CD4-positive, alpha-beta memory T cell (primary cell): Measurements from ENCODE around the gene GPR78. TPM values are rescaled to one million over a fixed set of nuclear protein-coding genes. Genes with fewer than 3 reads are reported as not detected.

Experiments used
- CTCF ChIA-PET: fragments of 350-600 bp; sonication (Branson Sonifier 250); formaldehyde crosslinking; loops from one replicate; lab custom pipeline; 2021; ENCODE audit warnings: inconsistent platforms; ENCODE audit not compliant: partially characterized antibody; lab: Charles Lee
- POLR2A ChIA-PET: fragments of 350-600 bp; sonication (Branson Sonifier 250); formaldehyde crosslinking; loops from one replicate; lab custom pipeline; 2021; ENCODE audit not compliant: partially characterized antibody; lab: Charles Lee
- DNase-seq, 5 donors: peaks; one replicate each; pipeline versions ENCODE4 v3.0.0 to v3.0.0-alpha.2; 2020 to 2022; ENCODE audit warnings: mixed read lengths in 1 of 5
- H3K27ac ChIP-seq: one replicate; pipeline ENCODE4 v1.7.0; 2013; ENCODE audit warnings: low read depth, low read length
- H3K27me3 ChIP-seq: 2 replicates; pipeline ENCODE4 v1.7.0; 2013; ENCODE audit warnings: mild to moderate bottlenecking, low read length, moderate library complexity; ENCODE audit not compliant: insufficient read depth
- H3K36me3 ChIP-seq: 2 replicates; pipeline ENCODE4 v1.7.0; 2013; ENCODE audit warnings: mild to moderate bottlenecking, low read length, moderate library complexity; ENCODE audit not compliant: insufficient read depth
- H3K4me1 ChIP-seq: 2 replicates; pipeline ENCODE4 v1.7.0; 2013; ENCODE audit warnings: mild to moderate bottlenecking, low read length, moderate library complexity; ENCODE audit not compliant: insufficient read depth
- H3K4me3 ChIP-seq, 2 donors: one replicate each; pipeline ENCODE4 v1.7.0; 2013; ENCODE audit warnings: low read length in 2 of 2, mild to moderate bottlenecking in 1 of 2
- H3K9me3 ChIP-seq, 2 donors: one replicate each; pipeline ENCODE4 v1.7.0; 2013; ENCODE audit warnings: low read length in 2 of 2, control low read depth in 1 of 2; ENCODE audit not compliant: control insufficient read depth in 1 of 2
- H3K27ac Mint-ChIP-seq, 7 donors: one replicate each; pipeline ENCODE4 v1.8.0; 2020 to 2021; ENCODE audit warnings: mixed read lengths in 7 of 7, mild to moderate bottlenecking in 6 of 7, inconsistent platforms in 3 of 7, moderate library complexity in 3 of 7
- H3K27me3 Mint-ChIP-seq, 2 donors: one replicate each; pipeline ENCODE4 v1.8.0; 2020 to 2021; ENCODE audit warnings: mixed read lengths in 2 of 2
- H3K36me3 Mint-ChIP-seq, 2 donors: one replicate each; pipeline ENCODE4 v1.8.0; 2020 to 2021; ENCODE audit warnings: mixed read lengths in 2 of 2, inconsistent platforms in 1 of 2, mild to moderate bottlenecking in 1 of 2
- H3K4me1 Mint-ChIP-seq, 4 donors: one replicate each; pipeline ENCODE4 v1.8.0; 2020 to 2021; ENCODE audit warnings: mixed read lengths in 4 of 4, mild to moderate bottlenecking in 1 of 4
- H3K4me3 Mint-ChIP-seq, 8 donors: one replicate each; pipeline ENCODE4 v1.8.0; 2020 to 2021; ENCODE audit warnings: mixed read lengths in 8 of 8, mild to moderate bottlenecking in 7 of 8, moderate library complexity in 6 of 8, inconsistent platforms in 3 of 8
- H3K9me3 Mint-ChIP-seq, 8 donors: one replicate each; pipeline ENCODE4 v1.8.0; 2020 to 2021; ENCODE audit warnings: mixed read lengths in 8 of 8, mild to moderate bottlenecking in 5 of 8, inconsistent platforms in 3 of 8, moderate library complexity in 1 of 8
- intact Hi-C: fragments of 100-400 bp; cut with micrococcal nuclease; formaldehyde crosslinking; loops from one replicate; pipeline ENCODE4 v1.15.1; 2023
- polyA plus RNA-seq, 2 donors: library from polyadenylated mRNA; unstranded; fragments of 300-500 nt; fragmentation: Illumina TruSeq; gene quantifications; one replicate each; pipeline ENCODE4 v1.2.3, GENCODE V29; 2021
- total RNA-seq, 2 experiments: library from RNA; stranded (reverse); gene quantifications; one replicate each; pipeline ENCODE4 v1.2.3, GENCODE V29; 2021

The GPR78 gene
- total and polyA plus RNA-seq, 4 experiments from 2014 or later, result not detected

DNA sequence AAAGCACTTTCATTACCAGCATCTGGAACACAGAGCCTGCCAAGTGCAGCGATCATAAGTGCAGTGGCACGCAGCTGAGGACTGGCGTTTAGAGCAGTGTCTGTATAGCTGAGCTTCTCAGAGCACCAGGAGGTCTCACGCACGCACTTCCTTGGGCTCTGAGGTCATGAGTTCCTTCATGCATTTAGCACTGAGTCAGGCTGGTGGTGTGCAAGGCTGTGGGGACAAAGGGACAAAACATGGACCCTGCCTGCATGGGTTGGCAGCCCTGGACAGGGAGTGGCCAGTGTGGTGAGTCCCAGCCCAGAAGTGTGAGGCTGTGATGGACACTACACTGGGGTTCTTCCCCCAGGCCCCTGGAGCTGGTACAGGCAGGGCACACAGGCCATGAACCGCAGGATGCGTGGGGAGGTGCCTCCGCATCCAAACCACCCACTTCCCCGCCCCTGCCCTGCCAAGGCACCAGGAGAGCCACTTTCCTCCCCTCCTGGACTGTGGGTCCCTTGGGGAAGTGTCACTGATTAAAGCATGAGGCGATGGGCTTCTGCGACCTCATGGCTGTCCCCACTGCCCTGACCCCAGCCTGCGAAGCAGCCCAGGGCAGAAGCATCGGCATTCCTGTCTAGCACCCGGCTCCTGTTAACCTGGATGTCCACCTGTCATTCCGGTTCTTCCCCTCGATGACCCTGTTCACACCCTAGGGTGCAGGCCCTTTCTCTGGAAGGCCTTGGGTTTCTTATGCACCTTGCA is 37.2 kb upstream of the GPR78 start:
- H3K4me3 Mint-ChIP-seq, result no peak overlapping the region
- H3K9me3 Mint-ChIP-seq, result no peaks in the 10 kb centered on the region
- H3K4me1 Mint-ChIP-seq, result peaks cover 9 to 15% (median 10%) of the 10 kb centered on the region in 4 donors
- no peak overlapping the region for H3K4me3 ChIP-seq
- POLR2A ChIA-PET, result no interaction called here
- H3K27me3 ChIP-seq, result no peaks in the 10 kb centered on the region
- CTCF ChIA-PET, result no interaction called here
- H3K27me3 Mint-ChIP-seq, result no peaks in the 10 kb centered on the region
- no peak overlapping the region for H3K27ac Mint-ChIP-seq
- no peak overlapping the region for H3K27ac ChIP-seq
- intact Hi-C loops, result no loop called here
- H3K4me1 ChIP-seq, result peaks cover 15% of the 10 kb centered on the region
- no peaks in the 10 kb centered on the region for H3K36me3 Mint-ChIP-seq
- H3K36me3 ChIP-seq, result no peaks in the 10 kb centered on the region
- DNase-seq, result no peak
- no peaks in the 10 kb centered on the region for H3K9me3 ChIP-seq

DNA sequence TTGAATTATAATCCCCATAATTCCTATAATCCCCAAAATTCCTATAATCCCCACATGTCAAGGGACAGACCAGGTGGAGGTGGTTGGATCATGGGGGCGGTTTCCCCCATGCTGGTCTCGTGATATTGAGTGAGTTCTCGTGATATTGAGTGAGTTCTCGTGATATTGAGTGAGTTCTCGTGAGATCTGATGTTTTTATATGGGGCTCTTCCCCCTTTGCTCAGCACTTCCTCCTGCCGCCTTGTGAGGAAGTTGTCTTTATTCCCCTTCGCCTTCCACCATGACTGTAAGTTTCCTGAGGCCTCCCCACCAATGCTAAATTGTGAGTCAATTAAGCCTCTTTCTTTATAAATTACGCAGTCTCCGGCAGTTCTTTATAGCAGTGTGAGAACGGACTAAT is 36.6 kb upstream of the GPR78 start:
- Histone ChIP-seq H3K27me3 (no peaks in the 10 kb centered on the region), H3K27ac (no peak overlapping the region), H3K36me3 (no peaks in the 10 kb centered on the region), H3K9me3 (no peaks in the 10 kb centered on the region), H3K4me3 (no peak overlapping the region), H3K4me1 (peaks cover 15% of the 10 kb centered on the region)
- peaks cover 9 to 14% (median 10%) of the 10 kb centered on the region in 4 donors for H3K4me1 Mint-ChIP-seq
- no peaks in the 10 kb centered on the region for H3K9me3 Mint-ChIP-seq
- H3K36me3 Mint-ChIP-seq, result no peaks in the 10 kb centered on the region
- H3K27ac Mint-ChIP-seq, result no peak overlapping the region
- intact Hi-C loops, result no loop called here
- no peak overlapping the region for H3K4me3 Mint-ChIP-seq
- no peaks in the 10 kb centered on the region for H3K27me3 Mint-ChIP-seq
- CTCF ChIA-PET, result no interaction called here
- no peak for DNase-seq
- POLR2A ChIA-PET, result no interaction called here

DNA sequence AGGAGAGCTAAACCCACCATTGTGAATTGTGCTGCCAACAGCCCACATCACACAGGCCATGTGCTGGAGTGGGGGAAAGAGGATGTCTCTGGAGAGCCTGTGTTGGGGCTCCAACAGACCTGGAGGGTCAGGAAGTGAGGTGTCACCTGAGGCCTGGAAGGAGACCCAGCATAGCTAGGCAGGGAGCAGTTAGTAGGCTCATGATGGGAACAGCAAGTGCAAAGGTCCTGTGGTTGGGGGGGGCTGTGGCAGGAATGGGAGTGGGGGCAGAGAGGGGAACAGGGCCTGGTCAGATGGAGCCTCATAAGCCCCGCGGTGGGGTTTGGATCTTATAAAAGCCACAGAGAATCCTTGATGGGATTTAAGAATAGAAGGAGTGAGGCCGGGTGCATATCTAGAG is 35.9 kb upstream of the GPR78 start:
- peaks cover 13% of the 10 kb centered on the region for H3K4me1 ChIP-seq
- no peak for DNase-seq
- H3K9me3 ChIP-seq, result no peaks in the 10 kb centered on the region
- no peaks in the 10 kb centered on the region for H3K27me3 Mint-ChIP-seq
- ChIA-PET CTCF (no interaction called here), POLR2A (no interaction called here)
- H3K27ac Mint-ChIP-seq, result no peak overlapping the region
- no peak overlapping the region for H3K27ac ChIP-seq
- H3K4me3 ChIP-seq, result no peak overlapping the region
- intact Hi-C loops, result no loop called here
- H3K27me3 ChIP-seq, result no peaks in the 10 kb centered on the region
- no peaks in the 10 kb centered on the region for H3K9me3 Mint-ChIP-seq
- H3K36me3 ChIP-seq, result no peaks in the 10 kb centered on the region
- H3K4me3 Mint-ChIP-seq, result no peak overlapping the region
- H3K4me1 Mint-ChIP-seq, result peaks cover 9 to 10% (median 10%) of the 10 kb centered on the region in 4 donors
- H3K36me3 Mint-ChIP-seq, result no peaks in the 10 kb centered on the region

DNA sequence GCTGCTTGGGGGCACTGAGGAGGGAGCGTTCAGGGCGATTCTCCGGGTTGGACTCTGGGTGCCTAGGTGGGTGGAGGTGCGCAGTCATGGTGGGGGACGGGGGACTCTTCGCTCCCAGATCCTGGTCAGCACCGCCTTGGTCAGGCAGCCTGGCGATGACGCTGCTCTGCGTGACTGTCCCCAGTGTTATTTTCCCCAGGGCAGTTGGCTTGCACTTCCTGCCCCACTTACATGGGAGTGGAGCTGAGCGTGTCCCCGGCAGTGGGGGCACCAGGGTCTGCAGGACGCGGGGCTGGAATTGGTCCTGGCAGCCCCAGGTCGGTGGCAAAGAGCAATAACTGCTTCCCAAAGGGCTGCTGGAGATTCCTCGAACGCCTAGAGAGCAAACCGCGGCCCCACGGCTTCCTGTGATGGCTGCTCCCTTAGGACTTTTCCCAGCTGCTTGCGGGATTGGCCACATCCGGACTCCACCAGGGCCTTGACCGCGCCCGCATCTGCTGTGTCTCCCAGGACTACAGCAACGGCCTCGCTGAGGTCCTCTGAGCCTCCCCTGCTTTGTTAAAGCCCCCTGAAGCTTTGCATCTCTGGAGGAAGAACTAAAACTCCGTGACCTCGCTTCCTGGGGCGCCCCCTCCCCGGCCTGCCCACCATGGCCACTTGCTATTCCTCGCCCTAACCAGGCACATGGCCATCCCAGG is 35.3 kb upstream of the GPR78 start:
- H3K9me3 Mint-ChIP-seq, result no peaks in the 10 kb centered on the region
- H3K27me3 Mint-ChIP-seq, result no peaks in the 10 kb centered on the region
- no peaks in the 10 kb centered on the region for H3K9me3 ChIP-seq
- H3K27ac ChIP-seq, result no peak overlapping the region
- no peak overlapping the region for H3K4me3 Mint-ChIP-seq
- H3K4me1 Mint-ChIP-seq, result peaks cover 4 to 6% (median 4%) of the 10 kb centered on the region in 4 donors
- no peaks in the 10 kb centered on the region for H3K36me3 Mint-ChIP-seq
- CTCF ChIA-PET, result no interaction called here
- H3K4me3 ChIP-seq, result no peak overlapping the region
- no peak for DNase-seq
- peaks cover 7% of the 10 kb centered on the region for H3K4me1 ChIP-seq
- no peak overlapping the region for H3K27ac Mint-ChIP-seq
- no peaks in the 10 kb centered on the region for H3K27me3 ChIP-seq
- POLR2A ChIA-PET, result no interaction called here
- intact Hi-C loops, result no loop called here
- H3K36me3 ChIP-seq, result no peaks in the 10 kb centered on the region

DNA sequence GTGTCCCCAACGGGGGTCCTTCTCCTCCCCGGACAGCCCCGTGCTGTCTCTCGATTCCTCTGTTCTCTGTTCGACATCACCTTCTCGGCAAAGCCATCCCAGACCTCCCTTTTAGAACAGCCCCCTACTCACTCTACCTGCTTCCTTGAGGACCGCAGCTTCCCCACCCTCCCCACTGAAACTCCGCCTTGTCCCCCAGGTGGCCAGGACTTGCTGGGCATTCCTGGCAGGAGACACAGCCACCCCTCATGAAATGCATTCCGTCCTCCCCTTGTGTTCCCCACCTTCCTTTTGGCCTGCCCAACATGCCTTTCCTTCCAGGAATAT is 34.8 kb upstream of the GPR78 start:
- H3K9me3 ChIP-seq, result no peaks in the 10 kb centered on the region
- intact Hi-C loops, result no loop called here
- H3K27me3 Mint-ChIP-seq, result no peaks in the 10 kb centered on the region
- H3K4me3 Mint-ChIP-seq, result no peak overlapping the region
- CTCF ChIA-PET, result no interaction called here
- no peak overlapping the region for H3K4me3 ChIP-seq
- no peaks in the 10 kb centered on the region for H3K36me3 Mint-ChIP-seq
- no peaks in the 10 kb centered on the region for H3K27me3 ChIP-seq
- POLR2A ChIA-PET, result no interaction called here
- peaks cover 1% of the 10 kb centered on the region for H3K4me1 ChIP-seq
- DNase-seq, result no peak
- H3K4me1 Mint-ChIP-seq, result peaks cover 0 to 2% (median 0%) of the 10 kb centered on the region in 4 donors
- H3K36me3 ChIP-seq, result no peaks in the 10 kb centered on the region
- H3K9me3 Mint-ChIP-seq, result no peaks in the 10 kb centered on the region
- H3K27ac ChIP-seq, result no peak overlapping the region
- no peak overlapping the region for H3K27ac Mint-ChIP-seq

DNA sequence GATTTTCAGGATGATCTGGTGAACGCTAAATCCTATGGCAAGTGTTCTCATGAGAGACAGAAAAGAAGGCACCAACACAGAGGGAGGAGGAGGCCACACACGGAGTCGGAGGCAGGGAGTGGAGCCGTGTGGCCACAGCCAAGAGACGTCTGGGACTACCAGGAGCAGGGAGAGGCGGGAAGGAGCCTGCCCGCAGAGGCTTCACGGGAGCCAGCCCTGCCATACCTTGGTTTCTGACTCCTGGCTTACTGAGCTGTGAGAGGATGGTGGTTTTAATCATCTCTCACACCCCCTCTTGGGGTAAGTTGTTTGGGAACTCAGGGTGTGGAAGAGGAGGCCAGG is 33.5 kb upstream of the GPR78 start:
- intact Hi-C loops, result no loop called here
- Histone ChIP-seq H3K4me3 (no peak overlapping the region), H3K4me1 (no peaks in the 10 kb centered on the region), H3K27me3 (no peaks in the 10 kb centered on the region), H3K27ac (no peak overlapping the region), H3K36me3 (no peaks in the 10 kb centered on the region), H3K9me3 (no peaks in the 10 kb centered on the region)
- DNase-seq, result no peak
- Mint-ChIP-seq H3K9me3 (no peaks in the 10 kb centered on the region), H3K27ac (no peak overlapping the region), H3K4me1 (peaks cover 0 to 2% (median 0%) of the 10 kb centered on the region in 4 donors), H3K4me3 (no peak overlapping the region), H3K36me3 (no peaks in the 10 kb centered on the region), H3K27me3 (no peaks in the 10 kb centered on the region)
- POLR2A ChIA-PET, result no interaction called here
- CTCF ChIA-PET, result interaction anchor here (0.8 kb wide), 1 partner anchor 14 kb away, joined by 3 read pairs; no protein-coding TSS in a partner anchor

DNA sequence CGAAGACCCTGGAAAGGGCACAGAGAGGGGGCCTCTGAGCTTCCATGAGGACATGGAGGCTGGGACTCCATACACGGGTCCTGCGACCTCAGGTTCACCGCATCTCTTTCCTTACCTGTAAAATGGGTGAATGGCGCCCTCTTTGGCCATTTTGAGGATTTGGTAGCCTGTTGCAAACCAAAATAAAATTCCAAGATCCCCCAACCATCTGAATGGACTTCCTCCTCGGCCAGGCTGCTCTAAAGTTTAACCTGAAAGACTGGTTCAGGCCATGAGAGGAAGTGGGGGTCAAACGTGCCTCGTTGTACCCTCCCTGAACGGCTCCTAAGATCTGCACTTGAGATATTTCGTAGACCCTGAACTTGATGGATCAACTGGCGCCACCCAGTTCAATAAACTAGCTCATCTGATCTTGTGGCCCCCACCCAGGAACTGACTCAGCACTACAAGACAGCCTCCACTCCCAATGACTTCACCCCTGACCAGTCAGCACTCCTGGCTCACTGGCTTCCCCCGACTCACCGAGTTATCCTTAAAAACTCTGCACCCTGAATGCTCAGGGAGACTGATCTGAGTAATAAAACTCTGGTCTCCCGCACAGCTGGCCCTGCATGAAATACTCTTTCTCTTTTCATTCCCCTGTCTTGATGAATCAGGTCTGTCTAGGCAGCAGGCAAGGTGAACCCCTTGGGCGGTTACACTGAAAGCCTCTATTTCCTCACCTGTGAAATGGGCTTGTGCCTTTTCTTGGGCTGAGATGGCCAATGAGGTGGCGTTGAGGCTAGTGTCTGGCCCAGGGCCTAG is 32.9 kb upstream of the GPR78 start:
- no peaks in the 10 kb centered on the region for H3K27me3 Mint-ChIP-seq
- ChIA-PET CTCF (interaction anchor here (0.8 kb wide), 1 partner anchor 13 kb away, joined by 3 read pairs; no protein-coding TSS in a partner anchor), POLR2A (no interaction called here)
- H3K9me3 Mint-ChIP-seq, result no peaks in the 10 kb centered on the region
- H3K27ac Mint-ChIP-seq, result no peak overlapping the region
- H3K4me3 ChIP-seq, result no peak overlapping the region
- H3K36me3 Mint-ChIP-seq, result no peaks in the 10 kb centered on the region
- H3K36me3 ChIP-seq, result no peaks in the 10 kb centered on the region
- intact Hi-C loops, result no loop called here
- no peaks in the 10 kb centered on the region for H3K27me3 ChIP-seq
- no peaks in the 10 kb centered on the region for H3K4me1 ChIP-seq
- H3K9me3 ChIP-seq, result no peaks in the 10 kb centered on the region
- peak in 1 of 5 donors; percentile 6 for DNase-seq
- no peak overlapping the region for H3K27ac ChIP-seq
- H3K4me1 Mint-ChIP-seq, result peaks cover 0 to 2% (median 0%) of the 10 kb centered on the region in 4 donors
- H3K4me3 Mint-ChIP-seq, result no peak overlapping the region
